GM10847 (cell line): ENCODE measurements around the gene KRTAP4-1.
"Not testable (repeated sequence)": the region's sequence is repeated elsewhere in the genome, so short reads cannot be mapped to it uniquely, and the experiment has no call there.

Experiments used
- POLR2A ChIP-seq: IDR thresholded peaks from 2 replicates; pipeline ENCODE4 v1.6.1; 2011; ENCODE audit not compliant: insufficient read length; ENCODE audit errors: extremely low read depth

KRTAP4-1 gene

DNA sequence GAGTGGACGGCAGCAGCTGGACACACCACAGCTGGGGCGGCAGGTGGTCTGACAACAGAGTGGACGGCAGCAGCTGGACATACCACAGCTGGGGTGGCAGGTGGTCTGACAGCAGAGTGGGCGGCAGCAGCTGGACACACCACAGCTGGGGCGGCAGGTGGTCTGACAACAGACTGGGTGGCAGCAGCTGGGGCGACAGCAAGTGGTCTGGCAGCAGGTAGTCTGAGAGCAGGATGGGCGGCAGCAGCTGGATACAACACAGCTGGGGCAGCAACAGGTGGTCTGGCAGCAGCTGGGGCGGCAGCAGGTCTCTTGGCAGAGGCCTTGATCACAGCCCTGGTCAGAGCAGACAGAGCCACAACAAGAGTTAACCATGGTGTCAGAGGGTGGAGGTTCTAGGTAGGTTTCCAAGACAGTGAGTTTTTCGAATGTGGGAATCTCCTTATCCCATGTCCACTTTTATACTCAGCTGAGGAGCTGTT lies at the start of gene KRTAP4-1:
Gene KRTAP4-1 (minus strand): TSS at position 432 of the 482 bp plus-strand sequence. CDS start 57 bp downstream, at position 375.
- TF ChIP-seq POLR2A = no peak

DNA sequence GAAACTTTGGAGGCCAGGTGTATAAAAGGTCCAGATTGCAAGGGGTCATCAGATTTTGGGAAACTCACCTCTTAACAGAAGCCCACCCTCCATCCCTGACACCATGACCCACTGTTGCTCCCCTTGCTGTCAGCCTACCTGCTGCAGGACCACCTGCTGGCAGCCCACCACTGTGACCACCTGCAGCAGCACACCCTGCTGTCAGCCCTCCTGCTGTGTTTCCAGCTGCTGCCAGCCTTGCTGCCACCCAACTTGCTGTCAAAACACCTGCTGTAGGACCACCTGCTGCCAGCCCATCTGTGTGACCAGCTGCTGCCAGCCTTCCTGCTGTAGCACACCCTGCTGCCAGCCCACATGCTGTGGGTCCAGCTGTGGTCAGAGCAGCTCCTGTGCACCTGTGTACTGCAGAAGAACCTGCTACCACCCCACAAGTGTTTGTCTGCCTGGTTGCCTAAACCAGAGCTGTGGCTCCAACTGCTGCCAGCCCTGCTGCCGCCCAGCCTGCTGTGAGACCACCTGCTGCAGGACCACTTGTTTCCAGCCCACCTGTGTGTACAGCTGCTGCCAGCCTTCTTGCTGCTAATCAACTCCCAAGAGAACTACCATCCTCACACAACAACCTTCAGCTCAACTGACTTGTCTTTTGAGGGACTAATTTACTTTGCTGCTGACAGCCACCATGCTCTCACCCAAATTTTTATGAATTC lies 47.8 kb upstream of the KRTAP4-1 start, which contains the start of gene KRTAP9-3:
Gene KRTAP9-3 (plus strand): TSS at position 51 of the 707 bp plus-strand sequence. CDS start 53 bp downstream, at position 104.
- TF ChIP-seq POLR2A = not testable (repeated sequence)

DNA sequence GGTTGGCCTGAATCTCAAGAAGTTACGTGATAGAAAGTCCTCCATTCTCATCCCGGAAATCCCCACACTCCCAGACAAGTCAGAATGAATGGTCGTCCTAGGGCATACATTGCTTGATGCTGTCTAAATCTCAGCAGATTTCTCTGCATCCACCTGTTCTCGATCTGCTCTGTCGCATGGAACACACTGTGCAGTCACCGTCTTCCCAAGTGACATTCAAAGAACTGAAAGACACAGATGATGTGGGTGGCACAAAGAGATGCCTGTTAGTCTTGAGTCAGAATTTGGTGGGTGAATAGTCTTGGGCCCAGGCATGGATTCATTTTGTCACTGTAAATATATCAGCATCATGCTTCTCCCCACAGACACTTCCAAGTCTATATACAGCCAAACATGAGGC lies 47.0 kb upstream of the KRTAP4-1 start:
- TF ChIP-seq POLR2A = no peak

DNA sequence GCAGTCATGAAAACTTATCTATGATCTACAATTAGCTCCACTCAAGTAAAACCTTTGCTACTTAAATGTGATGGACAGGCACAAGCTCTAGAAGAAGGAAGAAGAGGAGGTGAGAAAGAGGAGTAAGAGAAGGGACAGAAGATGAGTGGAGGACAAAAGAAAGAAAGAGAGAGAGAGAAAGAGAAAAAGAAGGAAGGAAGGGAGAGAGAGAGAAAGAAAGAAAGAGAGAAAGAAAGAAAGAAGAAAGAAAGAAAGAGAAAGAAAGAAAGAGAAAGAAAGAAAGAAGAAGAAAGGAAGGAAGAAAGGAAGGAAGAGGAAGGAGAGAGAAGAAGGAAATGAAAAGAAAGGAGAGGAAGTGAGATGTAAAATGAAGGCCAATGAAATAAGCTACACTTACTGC lies 45.4 kb upstream of the KRTAP4-1 start:
- no peak for TF ChIP-seq POLR2A

DNA sequence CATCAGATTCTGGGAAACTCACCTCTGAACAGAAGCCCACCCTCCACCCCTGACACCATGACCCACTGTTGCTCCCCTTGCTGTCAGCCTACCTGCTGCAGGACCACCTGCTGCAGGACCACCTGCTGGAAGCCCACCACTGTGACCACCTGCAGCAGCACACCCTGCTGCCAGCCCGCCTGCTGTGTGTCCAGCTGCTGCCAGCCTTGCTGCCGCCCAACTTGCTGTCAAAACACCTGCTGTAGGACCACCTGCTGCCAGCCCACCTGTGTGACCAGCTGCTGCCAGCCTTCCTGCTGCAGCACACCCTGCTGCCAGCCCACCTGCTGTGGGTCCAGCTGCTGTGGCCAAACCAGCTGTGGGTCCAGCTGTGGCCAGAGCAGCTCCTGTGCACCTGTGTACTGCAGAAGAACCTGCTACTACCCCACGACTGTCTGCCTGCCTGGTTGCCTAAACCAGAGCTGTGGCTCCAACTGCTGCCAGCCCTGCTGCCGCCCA lies 41.9 kb upstream of the KRTAP4-1 start, which contains the start of gene KRTAP9-2:
Gene KRTAP9-2 (plus strand): TSS at position 51 of the 498 bp plus-strand sequence. CDS start 7 bp downstream, at position 58.
- TF ChIP-seq POLR2A = not testable (repeated sequence)

DNA sequence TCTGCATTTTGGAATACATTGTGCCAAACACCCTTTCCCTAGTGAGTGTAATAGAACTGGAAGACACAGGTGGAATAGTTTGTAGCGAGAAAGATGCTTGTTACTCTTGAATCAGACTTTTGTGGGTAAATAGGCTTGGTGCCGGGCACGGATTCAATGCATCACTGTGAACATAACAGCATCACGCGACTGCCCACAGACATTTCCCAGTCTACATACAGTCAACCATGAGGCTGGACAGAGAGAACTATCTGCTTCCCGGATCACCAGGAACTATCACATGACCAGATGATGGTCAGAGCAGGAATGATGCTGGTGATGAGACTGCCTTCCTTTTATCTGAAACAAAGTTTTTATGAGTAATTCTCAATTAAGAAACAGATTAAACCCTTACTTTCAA lies 41.3 kb upstream of the KRTAP4-1 start:
- TF ChIP-seq POLR2A = no peak

DNA sequence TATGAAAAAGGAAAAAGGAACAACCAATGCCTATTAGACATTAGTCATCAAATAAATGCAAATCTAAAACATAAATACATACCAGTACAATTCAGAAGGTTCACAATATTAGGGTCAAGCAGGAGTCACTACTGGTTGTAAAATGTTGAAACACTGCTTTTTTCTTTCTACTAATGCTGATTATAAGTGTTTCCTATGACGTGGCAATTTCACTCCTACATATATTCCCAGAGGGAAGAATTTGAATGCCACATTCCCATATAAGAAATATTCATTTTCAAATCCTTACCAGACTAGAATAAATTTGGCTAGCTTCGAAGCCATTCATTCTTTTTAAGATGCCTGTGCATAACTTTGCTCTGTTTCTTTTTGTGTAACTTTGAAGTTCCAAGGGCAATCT lies 39.1 kb upstream of the KRTAP4-1 start:
- TF ChIP-seq POLR2A = no peak

DNA sequence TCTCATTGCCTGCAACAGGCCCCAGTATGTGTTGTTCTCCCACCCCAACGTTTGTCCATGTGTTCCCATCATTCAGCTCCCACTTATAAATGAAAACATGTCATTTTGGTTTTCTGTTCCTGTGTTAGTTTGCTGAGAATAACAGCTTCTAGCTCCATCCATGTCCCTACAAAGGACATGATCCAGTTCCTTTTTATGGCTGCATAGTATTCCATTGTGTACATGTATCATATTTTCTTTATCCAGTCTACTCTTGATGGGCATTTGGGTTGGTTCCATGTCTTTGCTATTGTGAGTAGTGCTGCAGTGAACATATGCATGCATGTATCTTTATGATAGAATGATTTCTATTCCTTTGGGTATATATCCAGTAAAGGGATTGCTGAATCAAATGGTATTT lies 31.0 kb upstream of the KRTAP4-1 start:
- no peak for TF ChIP-seq POLR2A

DNA sequence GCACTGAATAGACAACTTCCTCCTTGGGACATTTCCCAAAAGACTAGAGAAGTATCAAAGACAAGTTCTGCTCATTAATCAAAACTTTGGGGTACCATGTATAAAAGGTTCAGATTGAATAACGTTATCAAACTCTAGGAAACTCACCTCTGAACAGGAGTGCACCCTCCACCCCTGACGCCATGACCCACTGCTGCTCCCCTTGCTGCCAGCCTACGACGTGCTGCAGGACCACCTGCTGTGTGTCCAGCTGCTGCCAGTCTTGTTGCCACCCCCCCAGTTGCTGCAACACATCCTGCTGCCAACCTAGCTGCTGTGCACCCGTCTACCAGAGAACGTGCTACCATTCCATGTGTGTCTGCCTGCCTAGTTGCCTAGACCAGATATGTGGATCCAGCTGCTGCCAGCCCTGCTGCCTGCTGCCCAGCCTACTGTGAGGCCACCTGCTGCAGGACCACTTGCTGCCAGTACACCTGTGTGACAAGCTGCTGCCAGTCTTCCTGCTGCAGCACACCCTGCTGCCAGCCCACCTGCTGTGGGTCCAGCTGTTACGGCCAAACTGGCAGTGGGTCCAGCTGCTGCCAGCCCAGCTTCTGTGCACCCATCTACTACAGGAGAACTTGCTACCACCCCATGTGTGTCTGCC lies 27.9 kb upstream of the KRTAP4-1 start:
- TF ChIP-seq POLR2A = no peak

DNA sequence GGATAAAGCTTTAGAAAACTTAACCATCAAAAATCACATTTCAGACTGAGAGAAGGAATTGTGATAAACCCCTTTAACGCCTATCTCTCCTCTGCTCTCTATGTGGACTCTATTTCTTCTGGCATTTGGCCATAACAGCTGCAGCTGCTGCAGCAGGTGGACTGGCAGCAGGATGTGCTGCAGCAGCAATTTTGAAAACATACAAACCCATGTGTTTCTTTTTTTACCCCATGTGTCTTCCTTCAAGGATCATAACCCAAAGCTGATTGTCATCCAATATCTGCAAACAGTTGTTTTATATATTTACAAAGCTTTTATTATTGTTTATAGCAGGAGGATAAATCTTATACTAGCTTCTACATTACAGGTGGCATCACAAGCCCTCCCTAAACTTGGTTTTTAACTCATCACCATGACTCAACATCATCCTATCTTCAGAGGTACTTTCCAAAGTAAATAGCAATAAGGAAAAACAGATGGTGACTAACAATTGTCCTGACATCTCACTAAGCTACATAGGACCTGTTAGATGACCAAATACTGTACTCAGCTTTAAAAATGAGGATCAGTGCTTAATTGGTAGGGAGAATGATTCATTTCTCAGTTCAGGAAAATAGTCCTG lies 27.2 kb upstream of the KRTAP4-1 start:
- TF ChIP-seq POLR2A = no peak

DNA sequence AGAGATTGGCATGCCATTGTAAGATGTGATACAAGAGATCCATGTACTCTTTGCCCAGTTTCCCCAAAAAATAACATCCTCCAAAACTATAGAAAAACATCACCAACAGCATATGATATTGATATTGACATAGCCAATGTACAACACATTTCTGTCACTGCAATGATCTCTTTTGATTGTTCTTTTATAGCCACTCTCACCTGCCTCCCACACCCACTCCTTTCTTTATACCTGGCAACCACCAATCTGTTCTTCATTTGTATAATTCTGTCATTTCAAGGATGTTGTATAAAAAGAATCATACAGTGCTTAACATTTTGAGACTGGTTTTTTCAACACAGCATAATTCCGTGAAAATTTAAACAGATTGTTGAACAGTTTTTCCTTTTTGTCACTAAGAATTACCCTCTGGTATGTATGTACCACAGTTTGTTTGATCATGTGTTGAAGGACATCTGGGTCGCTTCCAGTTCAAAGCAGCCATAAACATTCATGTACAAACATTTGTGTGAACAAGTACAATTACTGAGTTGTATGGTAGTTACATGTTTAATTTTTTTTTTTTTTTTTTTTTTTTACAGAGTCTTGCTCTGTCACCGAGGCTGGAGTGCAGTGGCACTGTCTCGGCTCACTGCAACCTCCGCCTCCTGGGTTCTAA lies 14.8 kb upstream of the KRTAP4-1 start:
- TF ChIP-seq POLR2A = no peak

DNA sequence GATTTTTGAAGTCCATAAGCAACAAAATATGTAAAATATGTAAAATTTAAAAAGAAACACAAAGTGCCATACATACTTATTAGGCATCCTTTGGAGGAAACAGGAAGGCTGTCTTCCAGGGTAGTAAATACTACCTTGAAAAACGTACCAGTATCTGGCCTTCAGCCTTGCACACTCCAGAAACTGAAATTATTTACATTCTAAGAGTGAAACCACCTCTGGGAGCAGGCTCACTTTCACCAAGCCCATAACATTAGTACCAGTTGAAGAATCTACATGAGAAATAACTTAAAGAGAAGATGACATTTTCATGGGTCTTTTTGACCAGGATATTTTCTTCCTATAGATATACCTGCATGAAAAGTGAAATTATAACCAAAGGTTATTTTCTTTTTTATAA lies 11.4 kb upstream of the KRTAP4-1 start:
- TF ChIP-seq POLR2A = no peak

DNA sequence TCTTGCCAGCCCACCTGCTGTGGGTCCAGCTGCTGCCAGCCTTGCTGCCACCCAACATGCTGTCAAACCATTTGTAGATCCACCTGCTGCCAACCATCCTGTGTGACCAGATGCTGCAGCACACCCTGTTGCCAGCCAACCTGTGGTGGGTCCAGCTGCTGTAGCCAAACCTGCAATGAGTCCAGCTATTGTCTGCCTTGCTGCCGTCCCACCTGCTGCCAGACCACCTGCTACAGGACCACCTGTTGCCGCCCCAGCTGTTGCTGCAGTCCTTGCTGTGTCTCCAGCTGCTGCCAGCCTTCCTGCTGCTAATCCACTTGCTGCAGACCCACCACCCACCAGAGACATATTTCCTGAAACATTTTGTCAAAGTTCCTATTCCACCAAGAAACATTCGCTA lies 5.6 kb upstream of the KRTAP4-1 start:
- no peak for TF ChIP-seq POLR2A

DNA sequence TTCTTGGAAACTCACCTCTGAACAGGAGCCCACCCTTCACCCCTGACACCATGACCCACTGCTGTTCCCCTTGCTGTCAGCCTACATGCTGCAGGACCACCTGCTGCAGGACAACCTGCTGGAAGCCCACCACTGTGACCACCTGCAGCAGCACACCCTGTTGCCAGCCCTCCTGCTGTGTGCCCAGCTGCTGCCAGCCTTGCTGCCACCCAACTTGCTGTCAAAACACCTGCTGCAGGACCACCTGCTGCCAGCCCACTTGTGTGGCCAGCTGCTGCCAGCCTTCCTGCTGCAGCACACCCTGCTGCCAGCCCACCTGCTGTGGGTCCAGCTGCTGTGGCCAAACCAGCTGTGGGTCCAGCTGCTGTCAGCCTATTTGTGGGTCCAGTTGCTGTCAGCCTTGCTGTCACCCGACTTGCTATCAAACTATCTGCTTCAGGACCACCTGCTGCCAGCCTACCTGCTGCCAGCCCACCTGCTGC lies 5.2 kb upstream of the KRTAP4-1 start, which contains the start of gene KRTAP9-1:
Gene KRTAP9-1 (plus strand): TSS at position 51 of the 482 bp plus-strand sequence. CDS start 0 bp downstream, at position 51.
- TF ChIP-seq POLR2A = not testable (repeated sequence)

DNA sequence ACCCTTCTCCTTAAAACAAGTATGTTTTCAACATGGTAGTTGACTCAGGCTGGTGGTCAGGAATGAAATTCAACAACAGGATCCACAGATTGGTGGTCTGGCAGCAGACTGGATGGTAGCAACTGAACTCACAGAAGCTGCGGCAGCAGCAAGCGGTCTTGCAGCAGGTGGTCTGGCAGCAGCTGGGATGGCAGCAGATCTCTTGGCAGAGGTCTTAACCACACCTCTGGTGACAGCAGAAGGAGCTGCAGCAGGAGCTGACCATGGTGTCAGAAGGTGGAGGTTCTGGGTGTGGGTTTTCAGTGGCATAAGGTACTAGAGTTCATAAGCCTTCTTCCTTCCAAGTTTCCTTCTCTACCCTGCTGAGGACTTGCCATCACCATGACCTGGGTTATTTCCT lies 2.2 kb upstream of the KRTAP4-1 start:
- no peak for TF ChIP-seq POLR2A

DNA sequence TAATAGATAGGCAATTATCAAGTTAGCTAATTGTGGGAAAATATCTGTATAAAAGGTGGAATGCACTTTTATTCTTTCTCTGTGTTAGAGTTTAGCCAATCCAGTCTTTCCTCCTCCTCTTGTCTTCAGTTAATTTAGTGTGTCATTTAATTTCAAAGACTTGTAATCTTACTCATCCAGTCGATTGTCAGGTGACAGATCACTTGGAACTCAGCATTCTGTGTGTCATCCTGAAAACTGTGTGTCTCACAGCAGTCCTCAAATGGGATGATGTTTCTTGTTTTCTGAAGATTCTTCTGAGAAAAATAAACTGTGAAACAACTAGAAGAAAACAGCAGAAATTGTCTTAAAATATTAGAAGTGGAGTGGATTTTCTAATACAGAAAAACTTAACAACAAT lies 290 bp upstream of the KRTAP4-1 start:
- TF ChIP-seq POLR2A = no peak
